C4-2B (cell line): ENCODE results near the gene TMEM179.

Source experiments
- ZFX ChIP-seq: fragments of 450-650 bp; IDR thresholded peaks from 2 replicates; pipeline ENCODE4 v1.6.1; 2017
- TF ChIP-seq, protein P1 (sequence below): fragments of 450-650 bp; conservative IDR thresholded peaks from 2 replicates; pipeline ENCODE4 v1.5.1; 2017; ENCODE audit warnings: mild to moderate bottlenecking

DNA sequence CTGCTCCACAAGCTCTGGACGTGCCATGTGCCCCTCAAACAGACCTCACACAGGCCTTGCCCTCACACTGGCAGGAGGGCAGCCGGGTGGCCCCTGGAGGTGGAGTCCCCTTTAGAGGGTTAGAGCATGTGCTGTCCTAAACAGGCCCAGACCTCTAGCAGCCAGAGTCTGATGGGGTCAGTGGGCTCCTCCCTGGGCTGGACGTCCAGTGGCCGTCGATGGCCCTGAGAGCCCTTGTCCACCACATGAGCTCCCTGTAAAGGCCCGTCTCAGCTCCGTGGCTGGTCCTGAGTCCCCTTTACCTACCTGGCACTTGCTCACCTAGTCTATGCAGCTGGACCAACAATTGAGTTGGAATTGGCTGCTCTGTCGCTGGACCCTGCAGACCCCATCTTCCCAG is 3.8 kb downstream of the TMEM179 start:
- TF ChIP-seq, protein P1, sequence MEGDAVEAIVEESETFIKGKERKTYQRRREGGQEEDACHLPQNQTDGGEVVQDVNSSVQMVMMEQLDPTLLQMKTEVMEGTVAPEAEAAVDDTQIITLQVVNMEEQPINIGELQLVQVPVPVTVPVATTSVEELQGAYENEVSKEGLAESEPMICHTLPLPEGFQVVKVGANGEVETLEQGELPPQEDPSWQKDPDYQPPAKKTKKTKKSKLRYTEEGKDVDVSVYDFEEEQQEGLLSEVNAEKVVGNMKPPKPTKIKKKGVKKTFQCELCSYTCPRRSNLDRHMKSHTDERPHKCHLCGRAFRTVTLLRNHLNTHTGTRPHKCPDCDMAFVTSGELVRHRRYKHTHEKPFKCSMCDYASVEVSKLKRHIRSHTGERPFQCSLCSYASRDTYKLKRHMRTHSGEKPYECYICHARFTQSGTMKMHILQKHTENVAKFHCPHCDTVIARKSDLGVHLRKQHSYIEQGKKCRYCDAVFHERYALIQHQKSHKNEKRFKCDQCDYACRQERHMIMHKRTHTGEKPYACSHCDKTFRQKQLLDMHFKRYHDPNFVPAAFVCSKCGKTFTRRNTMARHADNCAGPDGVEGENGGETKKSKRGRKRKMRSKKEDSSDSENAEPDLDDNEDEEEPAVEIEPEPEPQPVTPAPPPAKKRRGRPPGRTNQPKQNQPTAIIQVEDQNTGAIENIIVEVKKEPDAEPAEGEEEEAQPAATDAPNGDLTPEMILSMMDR = no peak
- TF ChIP-seq ZFX = no peak
